Fibroblast of lung (primary cell): ENCODE data around the gene KEL. TPM values are rescaled to one million over a fixed set of nuclear protein-coding genes. Genes with fewer than 3 reads are reported as not detected.

Experiments used
- DNase-seq, 2 donors: peaks; one replicate each; pipeline versions ENCODE4 v3.0.0 to v3.0.0-alpha.2; 2010; ENCODE audit warnings: low read depth in 2 of 2
- H2AFZ ChIP-seq: 2 replicates; pipeline ENCODE4 v1.5.1; 2012; ENCODE audit warnings: low read length, control low read depth, inconsistent platforms
- H3K27ac ChIP-seq: 2 replicates; pipeline ENCODE4 v1.5.1; 2011; ENCODE audit warnings: low read length, control low read depth; ENCODE audit not compliant: insufficient read depth
- H3K27me3 ChIP-seq: 2 replicates; pipeline ENCODE4 v1.5.1; 2011; ENCODE audit warnings: mild to moderate bottlenecking, low read length; ENCODE audit not compliant: control insufficient read depth, insufficient read depth
- H3K36me3 ChIP-seq: 2 replicates; pipeline ENCODE4 v1.5.1; 2011; ENCODE audit warnings: low read length; ENCODE audit not compliant: control insufficient read depth, insufficient read depth
- H3K4me1 ChIP-seq: 2 replicates; pipeline ENCODE4 v1.5.1; 2011; ENCODE audit warnings: low read length; ENCODE audit not compliant: control insufficient read depth, insufficient read depth; ENCODE audit errors: extremely low read depth
- H3K4me2 ChIP-seq: 2 replicates; pipeline ENCODE4 v1.5.1; 2011; ENCODE audit warnings: low read length, control low read depth; ENCODE audit not compliant: insufficient read depth; ENCODE audit errors: extremely low read depth
- H3K4me3 ChIP-seq, 4 experiments: fragments of 200-600 bp in 1 of 4; sonication (generic) in 1 of 4; replicated peaks in 1 of 4; 2 replicates each; pipeline ENCODE4 v1.5.1; 2011 to 2016; ENCODE audit warnings: low read length in 4 of 4, low read depth in 3 of 4, mild to moderate bottlenecking in 3 of 4, control low read depth in 2 of 4, inconsistent platforms in 1 of 4, mixed read lengths in 1 of 4; ENCODE audit not compliant: insufficient read depth in 1 of 4; ENCODE audit errors: control extremely low read depth in 1 of 4
- H3K79me2 ChIP-seq: 2 replicates; pipeline ENCODE4 v1.5.1; 2012; ENCODE audit warnings: mild to moderate bottlenecking, low read length, inconsistent platforms; ENCODE audit not compliant: control insufficient read depth, insufficient read depth
- H3K9ac ChIP-seq: 2 replicates; pipeline ENCODE4 v1.5.1; 2011; ENCODE audit warnings: mild to moderate bottlenecking, low read length, control low read depth; ENCODE audit not compliant: insufficient read depth
- H3K9me3 ChIP-seq: 2 replicates; pipeline ENCODE4 v1.5.1; 2012; ENCODE audit warnings: low read depth, low read length; ENCODE audit not compliant: control insufficient read depth, insufficient read depth
- H4K20me1 ChIP-seq: 2 replicates; pipeline ENCODE4 v1.5.1; 2011; ENCODE audit warnings: low read length; ENCODE audit not compliant: control insufficient read depth, insufficient read depth; ENCODE audit errors: extremely low read depth
- EZH2 ChIP-seq: IDR thresholded peaks from 2 replicates; pipeline ENCODE4 v1.5.1; 2012; ENCODE audit warnings: low read length, control low read depth, mild to moderate bottlenecking; ENCODE audit errors: missing control alignments
- polyA plus RNA-seq, 2 donors: library from polyadenylated mRNA; depleted of rRNA in 1 of 2; stranded (reverse) in 1 of 2; unstranded in 1 of 2; fragments of >200 nt; gene quantifications; 2 replicates each; pipeline ENCODE4 v1.2.1, GENCODE V29; 2011 to 2012; ENCODE audit warnings: missing spikeins in 1 of 2
- total RNA-seq: library from RNA; depleted of rRNA; stranded (reverse); fragments of >200 nt; gene quantifications from 2 replicates; pipeline ENCODE4 v1.2.1, GENCODE V29; 2014
- TF ChIP-seq, protein P1 (sequence below), 2 donors: IDR thresholded peaks in 1 of 2; conservative IDR thresholded peaks in 1 of 2; 1 replicate in 1 of 2; 2 replicates in 1 of 2; pipeline ENCODE4 v1.5.1; 2011 to 2012; ENCODE audit warnings: low read length in 2 of 2, control low read depth in 1 of 2, inconsistent platforms in 1 of 2, low read depth in 1 of 2, mild to moderate bottlenecking in 1 of 2

KEL gene
- total and polyA plus RNA-seq, 2 donors (not counting 1 experiment from before 2014, with no cell fraction given), result 0.05 TPM; not detected in 1

GRCh38 chr7:142932386-142933091 lies 29.6 kb downstream of the KEL start:
- H3K4me1 ChIP-seq, result no peaks in the 10 kb centered on the region
- no peak overlapping the region for H3K4me3 ChIP-seq
- H3K36me3 ChIP-seq, result no peaks in the 10 kb centered on the region
- TF ChIP-seq EZH2, result no peak
- TF ChIP-seq, protein P1, sequence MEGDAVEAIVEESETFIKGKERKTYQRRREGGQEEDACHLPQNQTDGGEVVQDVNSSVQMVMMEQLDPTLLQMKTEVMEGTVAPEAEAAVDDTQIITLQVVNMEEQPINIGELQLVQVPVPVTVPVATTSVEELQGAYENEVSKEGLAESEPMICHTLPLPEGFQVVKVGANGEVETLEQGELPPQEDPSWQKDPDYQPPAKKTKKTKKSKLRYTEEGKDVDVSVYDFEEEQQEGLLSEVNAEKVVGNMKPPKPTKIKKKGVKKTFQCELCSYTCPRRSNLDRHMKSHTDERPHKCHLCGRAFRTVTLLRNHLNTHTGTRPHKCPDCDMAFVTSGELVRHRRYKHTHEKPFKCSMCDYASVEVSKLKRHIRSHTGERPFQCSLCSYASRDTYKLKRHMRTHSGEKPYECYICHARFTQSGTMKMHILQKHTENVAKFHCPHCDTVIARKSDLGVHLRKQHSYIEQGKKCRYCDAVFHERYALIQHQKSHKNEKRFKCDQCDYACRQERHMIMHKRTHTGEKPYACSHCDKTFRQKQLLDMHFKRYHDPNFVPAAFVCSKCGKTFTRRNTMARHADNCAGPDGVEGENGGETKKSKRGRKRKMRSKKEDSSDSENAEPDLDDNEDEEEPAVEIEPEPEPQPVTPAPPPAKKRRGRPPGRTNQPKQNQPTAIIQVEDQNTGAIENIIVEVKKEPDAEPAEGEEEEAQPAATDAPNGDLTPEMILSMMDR (conservative IDR thresholded peaks at IDR 0.05 in 1 of 2, IDR thresholded peaks at IDR 0.05 in 1 of 2; ENCODE audit: low read depth in 1 of 2, low read length in 2 of 2), result no peak
- no peak overlapping the region for H3K27ac ChIP-seq
- H3K9ac ChIP-seq, result no peak overlapping the region
- H4K20me1 ChIP-seq, result no peaks in the 10 kb centered on the region
- DNase-seq, result no peak
- no peak overlapping the region for H2AFZ ChIP-seq
- H3K4me2 ChIP-seq, result no peak overlapping the region
- H3K27me3 ChIP-seq, result no peaks in the 10 kb centered on the region
- H3K79me2 ChIP-seq, result no peaks in the 10 kb centered on the region
- no peaks in the 10 kb centered on the region for H3K9me3 ChIP-seq

DNA sequence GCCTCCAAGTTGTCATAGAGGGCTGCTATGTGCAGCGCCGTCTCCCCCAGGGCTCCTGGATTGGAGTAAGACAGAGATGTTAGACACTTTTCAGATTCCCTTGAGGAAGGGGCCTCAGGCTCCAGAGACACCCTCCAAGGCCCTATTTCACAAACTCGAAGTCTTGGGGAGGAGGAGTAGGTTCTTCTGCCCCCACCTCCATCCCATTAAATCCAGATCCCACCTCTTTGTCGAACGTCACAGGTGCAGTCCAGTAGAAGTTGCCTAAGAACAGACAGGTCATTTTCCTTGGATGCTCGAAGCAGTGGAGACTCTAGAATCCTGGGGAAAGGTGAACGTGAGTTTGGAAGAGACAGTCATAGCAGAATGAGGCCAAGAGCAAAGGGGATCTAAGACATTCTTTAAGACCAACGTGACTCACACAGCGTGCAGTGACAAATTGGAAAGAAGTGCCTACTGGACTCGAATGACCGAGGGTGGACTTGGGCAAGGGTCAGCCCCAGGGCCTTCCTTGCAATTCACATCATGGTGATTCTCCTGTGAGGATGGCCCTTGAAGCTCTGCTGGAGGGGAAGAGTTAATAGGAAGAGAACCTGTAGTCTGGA lies 31.9 kb downstream of the KEL start:
- Histone ChIP-seq H3K36me3 (no peaks in the 10 kb centered on the region), H3K4me2 (no peak overlapping the region), H3K4me1 (no peaks in the 10 kb centered on the region), H3K79me2 (no peaks in the 10 kb centered on the region), H3K9me3 (no peaks in the 10 kb centered on the region), H4K20me1 (no peaks in the 10 kb centered on the region), H3K4me3 (no peak overlapping the region), H2AFZ (no peak overlapping the region), H3K27ac (no peak overlapping the region), H3K27me3 (no peaks in the 10 kb centered on the region), H3K9ac (no peak overlapping the region)
- DNase-seq, result no peak
- TF ChIP-seq, protein P1 (conservative IDR thresholded peaks at IDR 0.05 in 1 of 2, IDR thresholded peaks at IDR 0.05 in 1 of 2; ENCODE audit: low read depth in 1 of 2, low read length in 2 of 2), result no peak
- TF ChIP-seq EZH2, result no peak

DNA sequence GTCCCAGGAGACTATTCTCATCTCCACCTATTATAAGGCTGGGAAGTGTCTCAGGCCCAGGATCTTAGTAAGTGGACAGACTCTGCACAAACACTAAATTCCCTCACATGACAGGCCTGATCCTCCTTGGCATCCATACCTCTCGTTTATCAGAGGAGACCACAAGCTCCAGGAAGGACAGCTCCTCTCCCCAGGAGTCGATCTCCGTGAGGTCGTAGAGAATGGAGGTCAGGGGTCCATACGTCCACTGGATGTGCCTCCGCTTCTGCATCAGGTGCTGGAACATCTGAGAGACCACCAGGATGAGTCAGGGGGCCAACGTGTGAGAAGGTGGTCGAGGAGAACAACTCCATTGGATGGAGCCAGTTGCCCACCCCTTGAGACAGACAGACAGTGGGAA lies 34.2 kb downstream of the KEL start:
- no peak for DNase-seq
- Histone ChIP-seq H4K20me1 (no peaks in the 10 kb centered on the region), H3K4me1 (no peaks in the 10 kb centered on the region), H3K4me3 (no peak overlapping the region), H3K4me2 (no peak overlapping the region), H3K9ac (no peak overlapping the region), H3K9me3 (no peaks in the 10 kb centered on the region), H3K79me2 (no peaks in the 10 kb centered on the region), H3K27ac (no peak overlapping the region), H2AFZ (no peak overlapping the region), H3K27me3 (no peaks in the 10 kb centered on the region), H3K36me3 (no peaks in the 10 kb centered on the region)
- TF ChIP-seq, protein P1 (conservative IDR thresholded peaks at IDR 0.05 in 1 of 2, IDR thresholded peaks at IDR 0.05 in 1 of 2; ENCODE audit: low read depth in 1 of 2, low read length in 2 of 2), result no peak
- no peak for TF ChIP-seq EZH2
